ENCODE measurements around the gene MGAT4A. TPM values are rescaled to one million over a fixed set of nuclear protein-coding genes. Genes with fewer than 3 reads are reported as not detected.
A peak's percentile ranks its signal among the peaks of the same experiment; 100 is the strongest.

Gene MGAT4A
- total RNA-seq (2014; rRNA removed; shearing (Covaris generic)), result not detected in 2 replicates

- DNase-seq (ENCODE audit: low read depth), result peak; percentile 22
These were observed at the start of gene MGAT4A for GRCh38 chr2:98731041-98731893. TSS of gene MGAT4A (minus strand) at chr2:98731132. CDS start at chr2:98726332, 4,800 bp downstream.

GRCh38 chr2:98778741-98779483 lies 48.0 kb upstream of the MGAT4A start:
- DNase-seq (ENCODE audit: low read depth), result no peak

- DNase-seq (ENCODE audit: low read depth), result no peak
These were observed 47.2 kb upstream of the MGAT4A start for GRCh38 chr2:98778151-98778550.

GRCh38 chr2:98777710-98778109 lies 46.8 kb upstream of the MGAT4A start:
- DNase-seq (ENCODE audit: low read depth), result no peak

GRCh38 chr2:98777076-98777475 lies 46.1 kb upstream of the MGAT4A start:
- no peak for DNase-seq (ENCODE audit: low read depth)

- no peak for DNase-seq (ENCODE audit: low read depth)
These were observed 45.2 kb upstream of the MGAT4A start for GRCh38 chr2:98776136-98776535.

- peak; percentile 21 for DNase-seq (ENCODE audit: low read depth)
These were observed 44.4 kb upstream of the MGAT4A start for GRCh38 chr2:98775146-98775986.

GRCh38 chr2:98773907-98774306 lies 43.0 kb upstream of the MGAT4A start:
- DNase-seq (ENCODE audit: low read depth), result no peak

- DNase-seq (ENCODE audit: low read depth), result no peak
These were observed 42.2 kb upstream of the MGAT4A start for GRCh38 chr2:98773169-98773568.

- DNase-seq (ENCODE audit: low read depth), result no peak
These were observed 41.6 kb upstream of the MGAT4A start for GRCh38 chr2:98772536-98772935.

- DNase-seq (ENCODE audit: low read depth), result no peak
These were observed 41.0 kb upstream of the MGAT4A start for GRCh38 chr2:98771721-98772524.

- DNase-seq (ENCODE audit: low read depth), result no peak
These were observed 40.3 kb upstream of the MGAT4A start for GRCh38 chr2:98771264-98771663.

GRCh38 chr2:98769784-98770183 lies 38.9 kb upstream of the MGAT4A start:
- DNase-seq (ENCODE audit: low read depth), result no peak

GRCh38 chr2:98769114-98769476 lies 38.2 kb upstream of the MGAT4A start:
- DNase-seq (ENCODE audit: low read depth), result no peak

GRCh38 chr2:98768384-98769113 lies 37.6 kb upstream of the MGAT4A start:
- peak; percentile 60 for DNase-seq (ENCODE audit: low read depth)

- no peak for DNase-seq (ENCODE audit: low read depth)
These were observed 33.6 kb upstream of the MGAT4A start for GRCh38 chr2:98764499-98764898.

GRCh38 chr2:98763209-98763951 lies 32.4 kb upstream of the MGAT4A start:
- no peak for DNase-seq (ENCODE audit: low read depth)

GRCh38 chr2:98761909-98762308 lies 31.0 kb upstream of the MGAT4A start:
- DNase-seq (ENCODE audit: low read depth), result no peak

GRCh38 chr2:98761267-98761781 lies 30.4 kb upstream of the MGAT4A start:
- no peak for DNase-seq (ENCODE audit: low read depth)

Data from M059J (cell line).